ENCODE data around the gene PLCXD1. TPM values are rescaled to one million over a fixed set of nuclear protein-coding genes. Genes with fewer than 3 reads are reported as not detected.

The PLCXD1 gene
- total RNA-seq, 1 donor from 2014 or later, result 10.9 TPM

GRCh38 chrX:307261-308111 is 26.3 kb downstream of the PLCXD1 start:
- Mint-ChIP-seq H3K27me3 (ENCODE audit: unreplicated experiment) (no peaks in the 10 kb centered on the region), H3K27ac (ENCODE audit: unreplicated experiment) (no peak overlapping the region), H3K4me3 (ENCODE audit: unreplicated experiment) (no peak overlapping the region), H3K4me1 (ENCODE audit: unreplicated experiment) (no peaks in the 10 kb centered on the region), H3K9me3 (ENCODE audit: unreplicated experiment) (no peaks in the 10 kb centered on the region), H3K36me3 (ENCODE audit: unreplicated experiment) (peaks cover 28% of the 10 kb centered on the region)
- DNase-seq (ENCODE audit: extremely low spot score, unreplicated experiment), result no peak
- TF ChIP-seq CTCF (IDR thresholded peaks at IDR 0.05), result no peak

- Mint-ChIP-seq H3K27me3 (ENCODE audit: unreplicated experiment) (no peaks in the 10 kb centered on the region), H3K36me3 (ENCODE audit: unreplicated experiment) (peaks cover 30% of the 10 kb centered on the region), H3K4me3 (ENCODE audit: unreplicated experiment) (no peak overlapping the region), H3K9me3 (ENCODE audit: unreplicated experiment) (no peaks in the 10 kb centered on the region), H3K27ac (ENCODE audit: unreplicated experiment) (no peak overlapping the region), H3K4me1 (ENCODE audit: unreplicated experiment) (no peaks in the 10 kb centered on the region)
- no peak for TF ChIP-seq CTCF (IDR thresholded peaks at IDR 0.05)
- no peak for DNase-seq (ENCODE audit: extremely low spot score, unreplicated experiment)
Observed at GRCh38 chrX:308821-309520, 27.8 kb downstream of the PLCXD1 start.

GRCh38 chrX:310621-311155 is 29.5 kb downstream of the PLCXD1 start:
- no peak for DNase-seq (ENCODE audit: extremely low spot score, unreplicated experiment)
- H3K36me3 Mint-ChIP-seq (ENCODE audit: unreplicated experiment), result peaks cover 27% of the 10 kb centered on the region
- no peak overlapping the region for H3K4me3 Mint-ChIP-seq (ENCODE audit: unreplicated experiment)
- TF ChIP-seq CTCF (IDR thresholded peaks at IDR 0.05), result no peak
- no peaks in the 10 kb centered on the region for H3K9me3 Mint-ChIP-seq (ENCODE audit: unreplicated experiment)
- H3K4me1 Mint-ChIP-seq (ENCODE audit: unreplicated experiment), result no peaks in the 10 kb centered on the region
- no peaks in the 10 kb centered on the region for H3K27me3 Mint-ChIP-seq (ENCODE audit: unreplicated experiment)
- H3K27ac Mint-ChIP-seq (ENCODE audit: unreplicated experiment), result no peak overlapping the region

GRCh38 chrX:311156-312129 is 30.3 kb downstream of the PLCXD1 start:
- Mint-ChIP-seq H3K9me3 (ENCODE audit: unreplicated experiment) (no peaks in the 10 kb centered on the region), H3K4me3 (ENCODE audit: unreplicated experiment) (no peak overlapping the region), H3K36me3 (ENCODE audit: unreplicated experiment) (peaks cover 24% of the 10 kb centered on the region), H3K27me3 (ENCODE audit: unreplicated experiment) (no peaks in the 10 kb centered on the region), H3K4me1 (ENCODE audit: unreplicated experiment) (no peaks in the 10 kb centered on the region), H3K27ac (ENCODE audit: unreplicated experiment) (no peak overlapping the region)
- no peak for TF ChIP-seq CTCF (IDR thresholded peaks at IDR 0.05)
- no peak for DNase-seq (ENCODE audit: extremely low spot score, unreplicated experiment)
